Sigmoid colon (tissue), 4 donors: Measurements from ENCODE around the gene COG5.

ENCODE experiments used
- CTCF ChIP-seq, 4 experiments: fragments of 450-650 bp in 3 of 4; fragments of 200-600 bp in 1 of 4; IDR thresholded peaks; one replicate each; pipeline ENCODE4 v1.5.1; 2016 to 2019; ENCODE audit warnings: antibody characterized with exemption in 4 of 4, mild to moderate bottlenecking in 3 of 4, moderate library complexity in 2 of 4
- EP300 ChIP-seq, 4 donors: sonication (generic); formaldehyde crosslinking; IDR thresholded peaks; one replicate each; pipeline ENCODE4 v1.6.1; 2017; ENCODE audit warnings: antibody characterized with exemption in 4 of 4
- POLR2A ChIP-seq, 2 donors: fragments of 450-650 bp; IDR thresholded peaks; one replicate each; pipeline ENCODE4 v1.6.1; 2016; ENCODE audit warnings: antibody characterized with exemption in 2 of 2, mild to moderate bottlenecking in 2 of 2, moderate library complexity in 2 of 2
- POLR2AphosphoS5 ChIP-seq, 4 donors: sonication (generic); formaldehyde crosslinking; IDR thresholded peaks; one replicate each; pipeline ENCODE4 v1.6.1; 2017; ENCODE audit warnings: antibody characterized with exemption in 4 of 4

- no peak for TF ChIP-seq POLR2A (IDR thresholded peaks at IDR 0.05)
- no peak for TF ChIP-seq EP300 (IDR thresholded peaks at IDR 0.05)
- TF ChIP-seq CTCF (IDR thresholded peaks at IDR 0.05): no peak
- no peak for TF ChIP-seq POLR2AphosphoS5 (IDR thresholded peaks at IDR 0.05)
Measured at GRCh38 chr7:107505362-107505761, 58.4 kb downstream of the COG5 start.
